22Rv1 (cell line): ENCODE results near the gene FRMD3.

Experiments
- H3K27ac ChIP-seq: fragments of 450-650 bp; 2 replicates; pipeline ENCODE4 v1.5.1; 2017
- CTCF ChIP-seq: fragments of 450-650 bp; IDR thresholded peaks from 2 replicates; pipeline ENCODE4 v1.5.1; 2017; ENCODE audit warnings: mild to moderate bottlenecking
- ZFX ChIP-seq: fragments of 450-650 bp; IDR thresholded peaks from 2 replicates; pipeline ENCODE4 v1.6.1; 2017; ENCODE audit warnings: antibody characterized with exemption, borderline replicate concordance

Gene FRMD3

GRCh38 chr9:83257937-83258891, 280.0 kb downstream of the FRMD3 start:
- TF ChIP-seq CTCF = no peak
- no peak for TF ChIP-seq ZFX
- no peak overlapping the region for H3K27ac ChIP-seq

- no peak overlapping the region for H3K27ac ChIP-seq
- TF ChIP-seq CTCF (no peak), ZFX (no peak)
These were observed 290.5 kb downstream of the FRMD3 start for GRCh38 chr9:83247732-83248131.

- TF ChIP-seq CTCF = no peak
- no peak overlapping the region for H3K27ac ChIP-seq
These were observed 292.1 kb downstream of the FRMD3 start for GRCh38 chr9:83245979-83246659.

GRCh38 chr9:83242066-83242465, 296.1 kb downstream of the FRMD3 start:
- TF ChIP-seq ZFX = no peak
- no peak for TF ChIP-seq CTCF

GRCh38 chr9:83240671-83241070, 297.5 kb downstream of the FRMD3 start:
- no peak for TF ChIP-seq ZFX
- no peak for TF ChIP-seq CTCF
- H3K27ac ChIP-seq = no peak overlapping the region

More at GRCh38 chr9:83242066-83242465, 296.1 kb downstream of the FRMD3 start:
- H3K27ac ChIP-seq = no peak overlapping the region

- no peak overlapping the region for H3K27ac ChIP-seq
- TF ChIP-seq ZFX = no peak
- no peak for TF ChIP-seq CTCF
These were observed 298.5 kb downstream of the FRMD3 start for GRCh38 chr9:83239747-83240146.
